NOMO-1 treated with DMSO at 0.1 percent for 48 hours (cell line): ENCODE measurements around the gene AMD1.

Experiments used
- DNase-seq: peaks from one replicate; lab custom pipeline; 2025; ENCODE audit not compliant: unreplicated experiment; lab: John Stamatoyannopoulos, UW

AMD1 gene

DNA sequence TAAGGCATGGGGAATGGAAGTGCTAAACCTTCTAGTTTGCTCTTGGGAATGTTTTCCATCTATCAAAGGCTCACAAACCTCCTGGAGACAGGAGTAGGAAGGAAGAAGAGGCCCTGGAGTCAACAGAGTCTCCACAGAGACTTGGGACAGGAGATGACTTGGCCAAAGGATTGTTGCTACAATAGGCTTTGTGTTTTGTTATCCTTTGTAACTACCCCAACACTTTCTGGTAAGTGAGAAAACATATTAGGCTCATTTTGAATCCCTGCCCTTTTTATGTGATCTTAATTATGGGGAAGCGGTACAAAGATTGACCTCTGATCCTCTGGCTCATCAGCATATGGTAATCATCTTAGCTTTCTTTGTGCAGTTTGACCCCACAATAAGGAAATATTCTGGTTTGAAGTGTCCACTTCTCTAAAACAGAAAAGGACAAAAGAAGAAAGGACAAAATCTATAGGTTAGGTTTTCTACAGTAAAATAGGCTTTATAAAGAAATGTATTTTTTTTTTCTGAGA is 59.9 kb downstream of the AMD1 start:
- peak; percentile 16 for DNase-seq

- DNase-seq, result no peak
These were observed 60.6 kb downstream of the AMD1 start for GRCh38 chr6:110935171-110935570.

DNA sequence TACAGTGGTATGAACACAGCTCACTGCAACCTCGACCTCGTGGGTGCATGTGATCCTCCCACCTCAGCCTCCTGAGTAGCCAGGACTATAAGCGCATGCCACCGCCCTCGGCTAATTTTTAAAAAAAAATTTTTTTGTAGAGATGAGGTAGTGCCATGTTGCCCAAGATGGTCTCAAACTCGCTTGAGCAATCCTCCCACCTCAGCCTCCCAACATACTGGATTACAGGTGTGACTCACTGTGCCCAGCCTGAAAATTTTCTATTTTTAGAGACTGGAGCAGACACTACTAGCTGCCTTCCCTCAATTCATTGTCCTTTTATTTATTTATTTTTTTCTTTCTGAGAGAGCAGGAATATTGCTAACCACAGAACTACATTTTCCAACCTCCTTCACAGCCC is 63.6 kb downstream of the AMD1 start:
- no peak for DNase-seq

DNA sequence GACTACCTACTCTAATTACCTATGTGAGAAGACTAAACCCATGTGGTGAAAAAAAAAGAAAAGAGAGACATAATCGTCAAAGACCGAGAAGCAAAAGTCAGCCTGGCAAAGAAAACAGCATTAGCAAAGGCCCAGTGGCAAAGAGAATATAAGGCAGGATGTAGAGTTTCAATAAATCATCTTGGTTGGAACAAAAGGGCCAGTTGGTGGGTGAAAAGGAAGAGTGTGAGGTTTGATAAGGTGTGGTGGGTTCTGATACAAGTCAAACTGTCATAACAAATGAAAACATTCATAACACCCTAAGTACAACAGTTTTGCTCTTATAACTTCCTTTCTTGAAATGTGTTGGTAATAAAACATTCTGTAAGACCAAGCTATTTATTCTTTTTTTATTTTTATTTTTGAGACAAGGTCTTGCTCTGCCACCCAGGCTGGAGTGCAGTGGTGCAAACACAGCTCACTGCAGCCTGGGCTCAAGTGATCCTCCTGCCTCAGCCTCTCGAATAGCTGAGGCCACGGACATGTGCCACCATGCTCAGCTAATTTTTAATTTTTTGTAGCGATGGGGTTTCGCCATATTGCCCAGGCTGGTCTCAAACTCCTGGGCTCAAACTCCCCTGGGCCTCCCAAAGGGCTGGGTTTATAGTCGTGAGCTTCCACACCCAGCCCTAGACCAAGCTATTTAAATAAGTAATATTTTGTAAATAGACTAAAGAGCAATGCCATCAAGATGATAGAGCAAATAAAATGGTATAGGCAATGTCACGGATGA is 65.0 kb downstream of the AMD1 start:
- no peak for DNase-seq

GRCh38 chr6:110944681-110945151 is 70.1 kb downstream of the AMD1 start:
- peak; percentile 96 for DNase-seq
